OCI-LY7 (cell line): ENCODE measurements around the gene LLGL1. TPM values are rescaled to one million over a fixed set of nuclear protein-coding genes. Genes with fewer than 3 reads are reported as not detected.

Experiments used
- BruUV-seq: library from RNA; stranded (reverse); fragments of 400-500 nt; replicated peaks from 2 replicates; lab custom pipeline; 2021; lab: Mats Ljungman, UMichigan
- CTCF ChIA-PET: fragments of 300-600 bp; sonication (Branson Sonifier 250); formaldehyde crosslinking; loops from one replicate; lab custom pipeline; 2022; ENCODE audit warnings: antibody characterized with exemption; ENCODE audit not compliant: unreplicated experiment; lab: Charles Lee
- POLR2A ChIA-PET: fragments of 300-600 bp; sonication (Branson Sonifier 250); formaldehyde crosslinking; loops from one replicate; lab custom pipeline; 2022; ENCODE audit warnings: antibody characterized with exemption; lab: Charles Lee
- DNase-seq: peaks from one replicate; pipeline ENCODE4 v3.0.0-alpha.2; 2015; ENCODE audit warnings: low spot score
- H2AFZ ChIP-seq: fragments of 200-600 bp; sonication (generic), shearing (Covaris generic); 2 replicates; pipeline ENCODE4 v1.6.1; 2014; ENCODE audit warnings: mild to moderate bottlenecking, antibody characterized with exemption, low read length, moderate library complexity
- H3K27ac ChIP-seq: fragments of 200-600 bp; sonication (generic); 2 replicates; pipeline ENCODE4 v1.5.1; 2014; ENCODE audit warnings: mixed run types, low read depth, mild to moderate bottlenecking, moderate library complexity, low read length, inconsistent platforms; ENCODE audit not compliant: poor library complexity, severe bottlenecking
- H3K36me3 ChIP-seq: fragments of 200-600 bp; sonication (generic); 2 replicates; pipeline ENCODE4 v1.6.1; 2014; ENCODE audit warnings: mild to moderate bottlenecking, antibody characterized with exemption, low read length, moderate library complexity, mixed read lengths; ENCODE audit not compliant: insufficient read depth
- H3K4me1 ChIP-seq: fragments of 200-600 bp; sonication (generic); 2 replicates; pipeline ENCODE4 v1.5.1; 2014; ENCODE audit warnings: mild to moderate bottlenecking, low read length; ENCODE audit not compliant: insufficient read depth, poor library complexity, severe bottlenecking
- H3K4me2 ChIP-seq: fragments of 200-600 bp; sonication (generic); 2 replicates; pipeline ENCODE4 v1.6.1; 2014; ENCODE audit warnings: mild to moderate bottlenecking, low read length
- H3K4me3 ChIP-seq: fragments of 200-600 bp; sonication (generic); 2 replicates; pipeline ENCODE4 v1.5.1; 2014; ENCODE audit warnings: mild to moderate bottlenecking, low read depth, low read length; ENCODE audit not compliant: poor library complexity, severe bottlenecking
- H3K79me2 ChIP-seq: fragments of 200-600 bp; sonication (generic); 2 replicates; pipeline ENCODE4 v1.6.1; 2016; ENCODE audit warnings: low read depth, mild to moderate bottlenecking, low read length, moderate library complexity, mixed read lengths; ENCODE audit not compliant: insufficient read depth
- H3K9me2 ChIP-seq: fragments of 200-600 bp; sonication (generic); 2 replicates; pipeline ENCODE4 v1.6.1; 2016; ENCODE audit warnings: mild to moderate bottlenecking, low read length, mixed read lengths; ENCODE audit not compliant: insufficient read depth
- H3K9me3 ChIP-seq: fragments of 200-600 bp; sonication (generic); 2 replicates; pipeline ENCODE4 v1.6.1; 2014; ENCODE audit warnings: mild to moderate bottlenecking, mixed run types, low read length, mixed read lengths
- H4K20me1 ChIP-seq: fragments of 200-600 bp; sonication (generic); 2 replicates; pipeline ENCODE4 v1.6.1; 2014; ENCODE audit warnings: mild to moderate bottlenecking, antibody characterized with exemption, low read length, moderate library complexity, mixed read lengths; ENCODE audit not compliant: insufficient read depth
- EZH2phosphoT487 ChIP-seq: fragments of 200-600 bp; sonication (generic); IDR thresholded peaks from 2 replicates; pipeline ENCODE4 v1.6.1; 2018; ENCODE audit warnings: low read depth, borderline replicate concordance, mild to moderate bottlenecking, mixed run types, antibody characterized with exemption, low read length, moderate library complexity, mixed read lengths
- intact Hi-C: fragments of 100-400 bp; cut with micrococcal nuclease; formaldehyde crosslinking; loops from one replicate; pipeline ENCODE4 v1.10.0; 2022; ENCODE audit not compliant: unreplicated experiment
- total RNA-seq, 2 experiments: library from RNA; depleted of rRNA in 1 of 2; stranded (reverse); fragments of >200 nt in 1 of 2; shearing (Covaris generic) in 1 of 2; gene quantifications; 2 replicates each; pipeline ENCODE4 v1.2.3, GENCODE V29; 2014 to 2022
- TF ChIP-seq, protein P1 (sequence below): fragments of 200-600 bp; sonication (generic); conservative IDR thresholded peaks from 2 replicates; pipeline ENCODE4 v1.5.1; 2014; ENCODE audit warnings: mild to moderate bottlenecking, antibody characterized with exemption, low read length, moderate library complexity, mixed read lengths

LLGL1 gene
- total RNA-seq, 2 experiments from 2014 or later, result 14.1 to 19.9 TPM

DNA sequence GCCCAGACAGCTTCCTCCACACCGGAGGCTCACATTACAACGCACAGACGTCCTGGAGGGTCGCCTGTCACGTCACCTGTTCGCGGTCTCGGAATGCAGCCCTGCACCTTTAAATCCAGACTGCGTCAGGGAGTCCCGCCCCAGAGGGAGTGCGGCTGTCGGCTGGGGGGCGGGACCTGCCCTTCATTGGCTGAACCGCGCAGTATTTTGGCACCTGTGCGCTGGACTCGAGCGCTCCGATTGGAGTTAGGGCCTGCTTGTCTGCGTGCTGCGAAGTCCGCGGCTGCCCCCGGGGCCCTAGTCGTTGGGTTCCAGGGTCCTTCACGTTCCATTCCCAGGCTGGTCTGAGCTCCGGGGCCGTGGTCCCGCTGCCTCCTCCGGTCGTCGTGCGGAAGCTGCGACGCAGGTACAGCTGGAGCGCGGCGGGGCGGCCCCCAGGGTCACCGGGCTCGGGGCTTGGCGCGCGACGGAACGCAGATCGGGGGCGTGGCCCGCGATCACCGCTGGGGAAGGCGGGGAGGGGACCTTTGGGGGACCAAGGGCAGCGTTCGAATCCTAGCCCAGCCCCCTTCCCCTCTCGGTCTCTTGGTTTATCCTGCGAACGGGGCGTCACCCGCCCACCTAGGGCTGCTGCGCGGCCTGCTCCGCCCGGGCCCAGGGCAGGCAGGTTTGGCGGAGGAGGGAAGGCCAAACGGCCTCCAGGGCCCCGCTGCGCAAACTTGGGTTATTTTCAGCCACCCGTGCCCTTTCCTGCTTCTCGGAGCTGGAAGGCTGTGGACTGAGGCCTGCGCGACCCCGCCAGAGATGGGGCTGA, 35.1 kb downstream of the LLGL1 start, which contains the start of gene MIEF2:
TSS of gene MIEF2 (plus strand) at position 331 of the 814 bp plus-strand sequence. CDS start 2,059 bp downstream, outside the sequence.
- ChIA-PET POLR2A (interaction anchor here (0.6 kb wide), 2 partner anchors 29 to 80 kb away, joined by 3 to 5 read pairs; no protein-coding TSS in a partner anchor), CTCF (interaction anchor here (0.6 to 1.0 kb wide), 3 partner anchors 8 to 598 kb away, joined by 3 read pairs; no protein-coding TSS in a partner anchor)
- intact Hi-C loops, result loop anchor here (2.0 kb wide), 1 partner anchor 54 kb away; the partner anchor contains the start of genes SMCR8 and TOP3A
- peak within 1 kb of the TSS; percentile 98 for H3K4me2 ChIP-seq
- no TSS peak for BruUV-seq
- no peaks in the 10 kb centered on the region for H3K9me2 ChIP-seq
- DNase-seq, result peak; percentile 96
- peaks cover 33% of the 10 kb centered on the region for H3K4me1 ChIP-seq
- TF ChIP-seq, protein P1, sequence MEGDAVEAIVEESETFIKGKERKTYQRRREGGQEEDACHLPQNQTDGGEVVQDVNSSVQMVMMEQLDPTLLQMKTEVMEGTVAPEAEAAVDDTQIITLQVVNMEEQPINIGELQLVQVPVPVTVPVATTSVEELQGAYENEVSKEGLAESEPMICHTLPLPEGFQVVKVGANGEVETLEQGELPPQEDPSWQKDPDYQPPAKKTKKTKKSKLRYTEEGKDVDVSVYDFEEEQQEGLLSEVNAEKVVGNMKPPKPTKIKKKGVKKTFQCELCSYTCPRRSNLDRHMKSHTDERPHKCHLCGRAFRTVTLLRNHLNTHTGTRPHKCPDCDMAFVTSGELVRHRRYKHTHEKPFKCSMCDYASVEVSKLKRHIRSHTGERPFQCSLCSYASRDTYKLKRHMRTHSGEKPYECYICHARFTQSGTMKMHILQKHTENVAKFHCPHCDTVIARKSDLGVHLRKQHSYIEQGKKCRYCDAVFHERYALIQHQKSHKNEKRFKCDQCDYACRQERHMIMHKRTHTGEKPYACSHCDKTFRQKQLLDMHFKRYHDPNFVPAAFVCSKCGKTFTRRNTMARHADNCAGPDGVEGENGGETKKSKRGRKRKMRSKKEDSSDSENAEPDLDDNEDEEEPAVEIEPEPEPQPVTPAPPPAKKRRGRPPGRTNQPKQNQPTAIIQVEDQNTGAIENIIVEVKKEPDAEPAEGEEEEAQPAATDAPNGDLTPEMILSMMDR, result no peak
- TF ChIP-seq EZH2phosphoT487, result no peak
- peak within 1 kb of the TSS; percentile 80 for H3K4me3 ChIP-seq
- H3K79me2 ChIP-seq, result peaks cover 15% of the 10 kb centered on the region; the same call in 1 of the 2 replicates
- H4K20me1 ChIP-seq, result no peaks in the 10 kb centered on the region
- peaks cover 9% of the 10 kb centered on the region for H3K36me3 ChIP-seq
- peak within 1 kb of the TSS; percentile 82 for H2AFZ ChIP-seq
- peak within 1 kb of the TSS; percentile 49 for H3K27ac ChIP-seq
- H3K9me3 ChIP-seq, result no peaks in the 10 kb centered on the region

DNA sequence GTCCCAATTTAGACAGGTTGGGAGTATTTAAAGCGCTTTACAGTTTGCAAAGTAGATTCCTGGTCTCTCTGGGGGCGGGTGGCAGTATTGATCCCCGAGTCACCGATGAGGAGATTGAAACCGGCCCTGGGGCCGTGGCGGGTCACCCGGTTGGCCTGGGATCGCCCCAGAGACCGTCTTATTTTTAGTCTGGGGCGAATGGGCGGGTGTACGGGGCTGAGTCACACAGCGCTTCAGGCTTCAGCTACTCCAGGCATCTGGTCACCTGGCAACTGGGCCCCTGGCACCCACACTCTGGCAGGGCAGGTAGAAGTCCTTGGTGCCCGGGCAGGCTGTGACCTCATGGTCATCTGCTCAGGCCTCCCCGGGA, 35.7 kb downstream of the LLGL1 start:
- DNase-seq, result peak; percentile 19
- ChIA-PET CTCF (interaction anchor here (1.0 kb wide), 1 partner anchor 8 kb away, joined by 3 read pairs; no protein-coding TSS in a partner anchor), POLR2A (interaction anchor here (0.6 kb wide), 1 partner anchor 30 kb away, joined by 3 read pairs; no protein-coding TSS in a partner anchor)
- TF ChIP-seq, protein P1, result no peak
- TF ChIP-seq EZH2phosphoT487, result no peak
- Histone ChIP-seq H3K36me3 (peaks cover 3% of the 10 kb centered on the region; the same call in 1 of the 2 replicates), H3K9me2 (no peaks in the 10 kb centered on the region), H4K20me1 (no peaks in the 10 kb centered on the region), H3K4me3 (peak overlapping the region; percentile 80), H3K27ac (peak overlapping the region; percentile 49), H3K9me3 (no peaks in the 10 kb centered on the region), H3K4me2 (peak overlapping the region; percentile 98), H3K79me2 (peaks cover 15% of the 10 kb centered on the region; the same call in 1 of the 2 replicates), H2AFZ (peak overlapping the region; percentile 82), H3K4me1 (peaks cover 33% of the 10 kb centered on the region)
- BruUV-seq, result no TSS peak
- intact Hi-C loops, result loop anchor here (2.0 kb wide), 1 partner anchor 54 kb away; the partner anchor contains the start of genes SMCR8 and TOP3A
